ENCODE measurements around the gene AFF2.

DNA sequence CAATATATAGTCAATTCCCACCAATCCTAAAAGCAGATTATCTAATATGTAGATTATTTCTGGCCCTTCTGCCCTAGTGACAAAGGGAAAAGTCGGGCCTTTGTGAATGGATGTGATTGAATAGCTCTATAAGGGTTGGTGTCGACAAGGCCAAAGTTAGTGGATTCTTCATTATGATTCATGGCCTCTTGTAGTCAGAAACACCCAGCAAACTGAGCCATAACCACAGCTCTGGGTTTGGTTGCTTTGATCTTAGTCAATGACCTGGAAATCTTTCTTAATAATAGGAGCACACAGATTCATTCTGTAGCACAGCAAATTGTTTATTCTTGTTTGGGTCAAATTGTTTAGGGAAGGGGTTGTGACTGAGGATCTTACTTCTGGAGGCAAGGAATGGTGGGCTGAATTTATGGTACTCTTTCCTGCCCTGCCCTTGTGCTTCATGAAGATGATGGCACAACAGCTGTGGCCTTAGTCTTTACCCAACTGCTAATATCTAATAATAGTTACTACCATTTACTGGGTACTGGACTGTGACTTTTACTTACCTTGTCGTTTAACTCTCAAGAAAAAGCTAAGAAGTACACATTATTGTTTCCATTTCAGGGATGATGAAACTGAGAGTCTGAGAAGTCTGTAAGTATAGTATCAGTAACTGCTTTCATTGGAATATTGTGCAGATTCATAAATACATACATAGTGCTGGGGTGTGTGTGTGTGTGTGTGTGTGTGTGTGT lies 74.0 kb downstream of the AFF2 start:
- no peak for TF ChIP-seq CTCF (IDR thresholded peaks at IDR 0.05 in 4 of 5, conservative IDR thresholded peaks at IDR 0.05 in 1 of 5)
- no peak for TF ChIP-seq POLR2A (IDR thresholded peaks at IDR 0.05)
